HG03064 (cell line): ENCODE results near the gene IDE.
A peak's percentile ranks its signal among the peaks of the same experiment; 100 is the strongest.
"Not testable (repeated sequence)": the region's sequence is repeated elsewhere in the genome, so short reads cannot be mapped to it uniquely, and the experiment has no call there.

ENCODE experiments used
- ATAC-seq: cut with Tn5 transposase; IDR thresholded peaks from one replicate; pipeline ENCODE4 v1.9.1; 2021; ENCODE audit warnings: low read depth; ENCODE audit not compliant: unreplicated experiment

Gene IDE

DNA sequence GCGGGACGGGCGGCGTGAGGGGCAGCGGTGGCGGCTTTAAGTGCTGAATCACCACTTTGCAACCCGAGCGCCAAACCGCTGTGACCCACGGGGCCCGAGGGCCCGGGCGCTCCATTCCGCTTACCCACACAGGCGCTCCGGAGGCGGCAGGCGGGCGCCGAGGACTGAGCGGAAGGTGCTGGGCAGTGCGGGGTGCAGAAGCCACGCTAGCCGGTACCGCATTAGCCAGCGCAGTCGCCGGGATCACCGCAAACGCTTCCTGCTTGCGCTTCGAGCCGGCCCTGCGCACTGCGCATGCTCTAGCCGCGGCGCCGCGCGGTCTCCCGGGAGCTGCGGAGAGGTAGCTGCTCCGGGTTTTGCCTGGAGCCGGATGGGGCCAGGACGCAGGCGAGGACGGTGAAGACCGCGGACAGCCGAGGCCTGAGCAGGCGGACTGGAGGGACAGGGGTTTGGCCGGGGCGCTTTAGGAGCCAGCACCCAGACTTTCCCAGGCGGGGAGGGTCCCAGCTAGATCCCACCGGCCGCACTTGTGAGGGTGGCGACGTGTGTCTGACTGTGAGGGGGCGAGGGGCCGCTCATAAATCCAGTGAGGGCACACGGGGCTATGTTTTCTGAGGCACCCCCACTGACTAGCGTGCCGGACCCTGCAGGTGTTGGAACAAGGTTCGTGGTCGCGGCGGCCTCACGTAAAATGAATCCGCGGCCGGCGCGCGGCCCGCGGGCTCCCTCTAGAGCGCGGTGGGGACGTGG is at the start of gene IDE:
IDE (minus strand) TSS at position 296 of the 750 bp plus-strand sequence; CDS start at position 222, 74 bp downstream.
- peak; percentile 70 for ATAC-seq

DNA sequence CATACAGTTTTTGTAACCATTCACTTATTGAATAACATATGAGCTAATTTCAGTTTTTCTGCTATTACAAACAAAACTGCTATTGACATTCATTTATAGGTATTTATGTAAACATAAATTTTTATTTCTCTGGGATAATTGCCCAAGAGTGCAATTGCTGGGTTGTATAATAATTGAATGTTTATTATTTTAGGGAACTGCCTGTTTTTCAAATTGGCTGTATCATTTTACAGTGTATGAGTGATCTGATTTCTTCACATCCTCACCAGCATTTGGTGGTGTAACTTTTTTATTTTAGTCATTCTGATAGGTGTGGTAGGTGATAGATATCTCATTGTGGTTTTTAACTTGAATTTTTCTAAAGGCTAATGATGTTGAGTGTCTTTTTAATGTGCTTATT is 45.5 kb upstream of the IDE start:
- ATAC-seq = no peak

DNA sequence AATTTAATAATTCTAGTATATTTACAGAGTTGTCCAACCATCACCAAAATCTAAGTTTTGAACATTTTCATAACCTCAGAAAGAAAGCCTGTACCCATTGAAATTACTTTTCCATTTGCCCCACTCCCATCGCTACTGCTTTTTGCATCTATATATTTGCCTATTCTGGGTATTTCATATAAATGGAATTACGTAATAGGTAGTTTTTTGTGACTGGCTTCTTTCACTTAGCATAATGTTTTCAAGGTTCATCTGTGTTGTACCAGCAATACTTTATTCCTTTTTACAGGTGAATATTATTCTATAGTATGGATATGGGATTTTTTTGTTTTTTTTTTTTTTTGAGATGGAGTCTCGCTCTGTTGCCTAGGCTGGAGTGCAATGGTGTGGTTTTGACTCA is 41.6 kb upstream of the IDE start:
- no peak for ATAC-seq

DNA sequence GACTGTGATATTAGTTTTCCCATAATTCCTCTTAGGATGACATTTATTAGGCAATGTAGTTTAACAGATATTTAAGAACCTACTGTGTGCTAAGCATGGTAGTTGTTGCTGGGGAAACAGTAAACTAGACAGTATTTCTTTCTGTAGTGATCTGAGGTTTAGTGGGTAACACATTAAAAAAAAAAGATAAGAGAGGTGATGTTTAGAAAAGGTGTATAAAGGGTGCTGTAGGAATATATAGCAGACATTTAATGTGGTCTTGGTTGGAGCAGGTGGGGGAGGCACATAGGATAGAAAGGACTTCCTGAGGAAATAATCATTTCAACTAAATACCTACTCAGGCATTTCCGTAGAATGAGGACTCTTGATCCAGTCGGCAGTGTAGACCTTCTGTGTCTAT is 30.9 kb upstream of the IDE start:
- ATAC-seq = no peak

DNA sequence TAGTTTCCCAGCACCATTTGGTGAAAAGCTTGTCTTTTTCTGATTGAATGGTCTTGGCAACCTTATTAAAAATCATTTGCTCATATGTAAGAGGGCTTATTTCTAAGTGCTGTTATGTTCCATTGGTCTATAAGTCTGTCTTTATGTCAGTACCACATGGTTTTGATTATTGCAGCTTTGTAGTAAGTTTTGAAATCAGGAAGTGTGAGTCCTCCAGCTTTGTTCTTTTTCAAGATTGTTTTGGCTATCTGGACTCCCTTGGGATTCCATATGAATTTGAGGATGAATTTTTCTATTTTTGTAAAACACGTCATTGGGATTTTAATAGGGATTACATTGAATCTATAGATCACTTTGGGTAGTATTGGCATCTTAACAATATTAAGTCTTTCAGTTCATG is 24.4 kb upstream of the IDE start:
- ATAC-seq = no peak

DNA sequence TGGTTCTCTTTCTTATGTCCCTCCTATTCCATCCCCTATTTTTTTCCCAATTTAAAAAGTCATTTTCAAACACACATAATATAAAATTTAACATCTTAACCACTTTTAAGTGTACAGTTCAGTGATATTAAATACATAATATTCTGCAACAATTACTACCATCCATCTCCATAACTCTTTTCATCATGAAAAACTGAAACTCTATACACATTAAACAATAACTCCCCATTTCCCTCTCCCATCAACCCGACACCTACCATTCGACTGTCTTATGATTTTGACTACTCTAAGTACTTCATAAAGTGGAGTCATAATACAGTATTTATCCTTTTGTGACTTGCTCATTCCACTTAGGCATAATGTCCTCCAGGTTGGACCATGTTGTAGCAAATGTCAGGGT is 21.6 kb upstream of the IDE start:
- no peak for ATAC-seq

DNA sequence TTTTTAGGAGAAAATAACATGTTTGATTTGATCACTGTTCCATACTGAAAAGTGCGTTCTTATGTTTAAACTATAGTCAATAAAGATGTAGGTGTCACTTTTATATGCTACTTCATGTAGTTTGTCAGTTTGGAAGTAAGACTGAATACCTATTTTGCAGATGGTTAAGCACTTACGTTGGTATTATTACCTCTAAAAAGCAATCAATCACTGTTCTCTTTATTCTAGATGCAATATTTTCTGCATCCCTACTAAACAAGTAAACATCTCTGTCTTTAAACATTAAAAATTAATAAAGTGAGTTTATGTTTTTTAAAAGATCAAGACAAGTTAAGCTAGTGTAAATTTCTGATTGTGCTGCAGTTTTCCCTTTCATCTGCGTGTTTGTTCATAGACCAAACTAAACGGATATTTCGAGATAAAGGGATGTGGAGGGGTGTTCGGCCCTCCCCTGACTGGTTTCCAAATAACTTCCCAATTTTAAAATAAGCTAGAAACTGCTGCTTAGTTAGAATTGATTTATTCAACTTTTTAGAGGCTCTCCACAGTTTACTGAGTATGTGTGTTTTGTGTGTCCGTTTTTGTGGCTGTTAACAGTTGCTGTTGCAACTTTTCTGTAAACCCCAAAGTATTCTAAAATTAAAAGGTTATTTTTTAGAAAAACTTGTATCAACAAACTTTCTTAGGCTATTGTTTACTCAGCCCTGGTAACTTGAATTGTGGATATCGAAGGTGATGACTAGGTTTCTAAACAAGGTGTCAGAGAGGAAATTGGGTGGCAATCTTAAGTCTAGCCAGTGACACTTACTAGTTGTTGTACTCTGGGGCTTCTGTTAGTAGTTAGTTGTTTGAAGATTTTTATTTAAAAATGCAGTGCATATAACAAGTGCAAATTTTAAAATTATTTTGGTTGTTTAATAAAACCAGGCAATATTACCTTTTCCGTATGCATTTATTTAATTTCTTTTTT is 20.0 kb upstream of the IDE start:
- ATAC-seq = no peak

DNA sequence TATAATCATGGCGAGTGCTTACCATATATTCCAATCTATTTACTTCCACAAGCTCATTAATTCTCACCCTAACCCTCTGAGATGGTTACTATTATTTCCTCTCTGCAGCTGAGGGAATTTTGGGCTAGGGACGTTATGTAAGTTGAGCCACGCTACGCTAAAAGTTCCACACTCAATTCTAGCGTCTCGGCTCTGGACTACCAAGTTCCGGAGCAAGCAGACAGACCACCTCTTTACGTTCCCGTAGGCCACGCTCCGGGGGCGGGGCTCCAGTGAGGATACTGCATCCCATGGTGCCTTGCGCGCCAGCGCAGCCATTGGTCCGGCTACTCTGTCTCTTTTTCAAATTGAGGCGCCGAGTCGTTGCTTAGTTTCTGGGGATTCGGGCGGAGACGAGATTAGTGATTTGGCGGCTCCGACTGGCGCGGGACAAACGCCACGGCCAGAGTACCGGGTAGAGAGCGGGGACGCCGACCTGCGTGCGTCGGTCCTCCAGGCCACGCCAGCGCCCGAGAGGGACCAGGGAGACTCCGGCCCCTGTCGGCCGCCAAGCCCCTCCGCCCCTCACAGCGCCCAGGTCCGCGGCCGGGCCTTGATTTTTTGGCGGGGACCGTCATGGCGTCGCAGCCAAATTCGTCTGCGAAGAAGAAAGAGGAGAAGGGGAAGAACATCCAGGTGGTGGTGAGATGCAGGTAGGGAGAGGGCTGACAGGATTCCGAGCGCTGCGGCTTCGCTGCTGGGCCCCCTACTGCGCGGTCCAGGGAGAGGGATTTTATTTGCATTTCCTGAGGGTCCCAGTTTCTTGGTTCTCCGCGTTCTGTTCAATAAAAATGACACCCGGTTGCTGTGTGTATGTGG is 19.1 kb upstream of the IDE start, which contains the start of gene KIF11:
KIF11 (plus strand) TSS at position 370 of the 858 bp plus-strand sequence; CDS start at position 616, 246 bp downstream.
- ATAC-seq = peak; percentile 76

DNA sequence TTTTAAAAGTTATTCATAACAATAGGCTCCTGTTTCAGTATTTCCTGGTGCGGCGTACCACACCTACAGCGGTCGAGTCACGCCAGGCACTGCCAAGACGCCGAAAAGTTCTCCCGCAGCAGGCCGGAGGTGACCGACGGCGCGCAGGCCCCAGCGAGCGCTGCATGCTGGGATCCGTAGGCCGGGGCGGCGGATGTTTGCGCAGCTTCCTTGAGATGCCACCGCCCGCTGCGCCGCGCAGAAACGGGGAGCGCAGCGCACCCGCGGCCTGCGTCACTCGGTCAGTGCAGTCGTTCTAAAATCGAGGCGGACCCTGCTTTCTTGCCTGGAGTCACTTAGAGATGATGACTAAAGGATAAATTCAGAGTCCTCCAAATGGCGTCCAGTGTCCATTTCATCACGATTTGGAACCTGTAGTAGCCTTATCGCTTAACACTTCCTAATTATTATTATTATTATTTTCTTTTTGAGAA is 17.7 kb upstream of the IDE start:
- ATAC-seq = peak; percentile 75

DNA sequence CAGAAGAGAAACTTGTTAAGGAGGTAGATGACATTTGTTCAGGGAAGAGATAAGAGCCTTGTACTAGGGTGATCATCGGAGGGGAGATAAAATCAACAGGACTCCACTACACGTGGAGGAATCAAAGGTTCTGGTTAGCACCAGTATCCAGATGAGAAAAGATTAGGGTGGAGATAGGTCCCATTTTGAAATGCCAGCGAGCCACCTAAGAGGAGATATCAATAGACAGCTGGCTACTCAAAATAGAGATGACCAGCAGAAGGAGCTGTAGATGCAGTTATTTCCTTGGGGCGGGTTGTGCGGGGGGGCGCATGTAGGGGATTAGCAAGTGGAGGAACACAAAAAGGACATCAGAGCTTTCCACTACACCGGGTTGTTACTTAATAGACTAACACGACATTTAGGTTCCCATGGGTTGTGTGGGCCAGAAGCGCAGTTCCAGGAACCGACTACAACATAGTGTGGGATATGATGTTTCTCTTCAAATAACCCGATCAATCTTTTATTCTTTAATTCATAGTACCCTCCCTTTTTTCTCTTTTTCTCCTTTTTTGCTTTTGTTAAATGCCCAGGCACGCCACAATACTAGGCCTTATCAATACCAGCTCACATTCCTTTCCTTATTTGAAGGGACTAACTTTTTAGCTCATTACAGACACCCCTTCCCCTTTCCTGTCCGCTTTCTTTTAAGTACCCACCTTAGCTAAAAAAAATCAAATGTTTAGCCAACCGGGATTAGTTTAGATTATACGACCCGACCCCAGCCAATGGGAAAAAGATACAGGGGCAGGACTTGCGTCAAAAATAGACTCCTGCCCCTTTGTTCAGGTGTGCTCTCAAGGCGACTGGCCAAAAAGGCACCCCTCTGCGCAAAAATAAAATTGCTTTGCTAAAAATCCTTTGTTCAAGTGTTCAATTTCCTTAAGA is 17.0 kb upstream of the IDE start:
- peak; percentile 3 for ATAC-seq

DNA sequence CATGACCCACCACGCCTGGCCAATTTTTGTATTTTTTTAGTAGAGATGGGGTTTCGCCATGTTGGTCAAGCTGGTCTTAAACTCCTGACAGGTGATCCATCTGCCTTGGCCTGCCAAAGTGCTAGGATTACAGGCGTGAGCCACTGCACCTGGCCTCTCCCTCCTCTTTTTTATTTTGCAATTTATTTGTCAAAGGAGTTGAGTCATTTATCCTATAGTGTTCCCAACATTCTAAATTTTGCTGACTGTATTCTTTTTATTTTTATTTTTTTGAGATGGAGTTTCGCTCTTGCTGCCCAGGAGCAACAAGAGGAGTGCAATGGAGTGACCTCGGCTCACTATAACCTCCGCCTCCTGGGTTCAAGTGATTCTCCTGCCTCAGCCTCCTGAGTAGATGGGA is 8.5 kb upstream of the IDE start:
- not testable (repeated sequence) for ATAC-seq

DNA sequence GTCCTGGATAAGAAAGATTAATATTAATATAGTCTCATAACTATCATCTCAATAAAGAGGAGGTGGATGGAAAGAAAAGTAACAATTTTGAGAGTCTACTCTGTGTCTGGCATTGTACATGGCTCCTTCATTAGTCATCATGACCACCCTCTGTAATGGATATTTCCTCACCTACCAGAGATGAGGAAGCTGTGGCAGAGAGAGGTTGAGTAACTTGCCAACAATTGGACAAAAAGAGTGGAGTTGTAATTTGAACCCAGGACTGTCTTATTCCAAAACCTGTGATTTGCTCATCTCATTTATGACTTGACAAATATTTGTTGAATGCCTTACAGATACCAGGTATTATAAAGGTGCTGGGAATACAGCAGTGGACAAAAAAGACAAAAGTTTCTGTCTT is 2.1 kb upstream of the IDE start:
- no peak for ATAC-seq

DNA sequence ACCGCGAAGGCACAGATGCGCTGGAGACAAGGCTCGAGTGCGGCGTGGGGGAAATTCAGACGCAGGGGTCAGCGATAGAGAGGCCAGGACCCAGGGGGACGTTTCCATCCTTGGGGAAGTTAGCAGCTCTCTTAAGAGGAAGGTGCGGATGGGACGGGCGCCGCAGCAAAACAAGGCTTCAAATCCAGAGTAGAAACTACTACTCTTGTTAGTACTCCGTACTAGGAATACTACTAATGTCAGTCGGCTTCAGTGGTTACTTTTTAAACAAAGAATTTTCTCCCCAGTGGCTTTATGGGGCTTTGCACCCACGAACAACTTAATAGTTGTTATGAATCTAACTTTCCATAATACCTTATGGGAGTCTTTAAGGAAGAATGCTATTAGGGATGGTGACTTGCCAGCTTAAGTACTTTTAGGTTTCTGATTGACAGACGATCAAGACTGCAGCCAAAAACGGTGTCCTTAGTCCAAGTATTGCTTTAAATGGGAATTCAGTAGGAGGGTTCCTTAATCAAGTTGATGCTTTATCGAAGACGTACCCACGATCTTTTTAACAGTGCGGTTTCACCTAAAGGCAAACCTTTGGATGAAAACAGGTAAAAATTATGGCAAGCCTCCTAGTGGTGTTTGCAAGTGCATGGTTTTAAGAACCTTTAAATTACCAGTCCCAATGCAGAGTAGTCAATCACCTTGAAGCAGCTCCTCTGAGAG is 812 bp upstream of the IDE start:
- peak; percentile 6 for ATAC-seq

DNA sequence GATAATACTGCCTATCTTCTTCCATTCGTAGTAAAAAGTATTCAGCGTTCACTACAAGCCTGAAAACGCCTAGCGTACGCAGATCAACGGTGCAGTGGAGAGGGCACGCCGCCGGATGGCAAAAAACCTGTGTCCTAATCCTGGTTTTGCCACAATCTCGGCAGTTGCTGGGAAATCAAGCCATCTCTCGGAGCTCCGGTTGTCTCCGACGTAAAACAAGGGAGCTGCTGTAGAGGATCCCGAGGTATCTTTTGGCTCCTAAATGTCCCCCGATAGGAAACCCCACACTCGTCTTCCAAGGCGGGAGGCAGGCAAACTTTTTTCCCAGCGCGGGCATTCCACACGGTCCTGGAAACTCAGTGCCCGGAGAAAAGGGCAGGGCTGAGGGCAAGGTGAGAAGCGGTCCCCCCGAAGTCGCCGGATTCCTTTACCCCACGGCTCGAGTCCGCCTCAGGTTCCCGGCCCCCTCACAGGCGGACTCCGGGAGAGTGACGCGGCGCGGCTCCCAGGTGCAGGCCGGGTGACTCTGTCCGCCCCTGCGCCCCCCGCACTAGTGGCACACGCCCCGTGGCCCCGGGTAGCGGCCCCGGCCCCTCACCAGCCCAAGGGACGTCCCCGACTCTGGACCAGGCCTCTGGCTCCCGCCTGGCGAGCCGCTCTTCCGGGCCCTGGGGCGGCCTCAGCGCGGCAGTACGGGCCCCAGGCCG is 649 bp downstream of the IDE start:
- ATAC-seq = peak; percentile 22

DNA sequence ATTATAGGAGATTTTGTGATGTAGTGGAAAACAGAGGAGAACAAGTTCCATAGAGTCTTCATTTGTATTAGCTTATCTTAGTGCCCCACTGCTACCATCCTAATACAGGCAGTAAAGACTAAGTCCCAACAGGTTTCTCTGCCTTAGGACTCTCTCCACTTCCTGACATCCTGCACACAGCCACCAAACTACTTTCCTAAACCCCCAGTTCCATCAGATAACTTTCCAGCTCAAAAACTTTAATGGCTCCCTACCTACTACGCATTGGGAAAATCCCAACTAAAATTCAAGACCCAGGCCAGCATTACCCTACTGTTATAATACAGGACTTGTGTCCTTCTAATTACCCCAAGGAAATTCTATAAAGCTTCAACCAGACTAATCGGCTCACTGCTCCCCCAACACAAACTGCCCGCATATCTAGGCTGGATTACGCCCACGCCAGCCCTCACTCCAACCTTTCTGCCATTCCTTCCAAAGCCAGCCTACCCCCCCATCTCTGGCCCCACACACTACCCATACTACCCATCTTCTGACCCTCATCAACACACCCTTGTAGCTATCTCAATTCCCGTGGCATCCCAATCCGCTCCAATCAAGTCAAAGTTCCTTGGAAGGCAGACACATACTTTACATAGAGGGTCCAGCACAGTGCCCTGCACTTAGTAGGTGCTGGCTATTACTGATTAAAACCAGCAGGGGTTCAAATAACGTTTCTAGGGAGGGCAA is 1.4 kb downstream of the IDE start:
- ATAC-seq = no peak

DNA sequence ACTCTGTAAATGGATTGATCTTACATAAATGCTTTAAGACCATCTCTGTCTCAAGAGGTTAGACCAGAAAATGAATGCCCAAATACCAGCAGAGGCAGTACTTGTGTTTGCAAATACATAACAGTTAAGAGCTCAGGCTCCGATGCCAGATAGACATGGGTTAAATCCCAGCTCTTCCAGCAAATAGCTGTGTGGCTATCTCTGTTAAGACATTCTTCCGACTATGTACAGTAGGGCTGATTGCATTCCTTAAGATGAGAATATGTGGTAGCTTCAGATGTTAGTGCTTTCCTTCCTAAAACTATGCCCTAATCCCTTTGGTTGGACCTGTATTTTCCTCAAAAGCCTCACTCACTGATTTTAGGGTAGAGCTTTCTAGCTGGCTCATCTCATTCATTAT is 2.2 kb downstream of the IDE start:
- ATAC-seq = no peak

DNA sequence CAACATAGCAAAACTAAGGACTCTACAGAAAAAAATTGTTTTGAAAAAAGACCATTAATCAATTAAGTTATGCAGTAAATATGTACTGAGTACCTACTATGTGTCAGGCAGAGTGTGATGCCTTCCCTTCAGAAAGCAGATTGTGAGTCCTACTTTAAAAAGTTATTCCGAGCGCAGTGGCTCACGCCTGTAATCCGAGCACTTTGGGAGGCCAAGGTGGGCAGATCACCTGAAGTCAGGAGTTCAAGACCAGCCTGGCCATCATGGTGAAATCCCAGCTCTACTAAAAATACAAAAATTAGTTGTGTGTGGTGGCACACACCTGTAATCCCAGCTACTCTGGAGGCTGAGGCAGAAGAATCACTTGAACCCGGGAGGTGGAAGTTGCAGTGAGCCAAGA is 4.2 kb downstream of the IDE start:
- ATAC-seq = not testable (repeated sequence)
